Mammary epithelial cell (primary cell): ENCODE results near the gene RASSF4.

ENCODE experiments used
- EZH2 ChIP-seq: IDR thresholded peaks from 2 replicates; pipeline ENCODE4 v1.6.1; 2012; ENCODE audit warnings: low read length, inconsistent platforms, borderline replicate concordance
- TF ChIP-seq, protein P1 (sequence below), 2 donors: IDR thresholded peaks in 1 of 2; conservative IDR thresholded peaks in 1 of 2; 2 replicates each; pipeline ENCODE4 v1.5.1; 2011 to 2012; ENCODE audit warnings: inconsistent platforms in 2 of 2, low read length in 2 of 2, mild to moderate bottlenecking in 2 of 2, control low read depth in 1 of 2, low read depth in 1 of 2; ENCODE audit not compliant: insufficient read depth in 1 of 2; ENCODE audit errors: extremely low read depth in 1 of 2

- TF ChIP-seq, protein P1, sequence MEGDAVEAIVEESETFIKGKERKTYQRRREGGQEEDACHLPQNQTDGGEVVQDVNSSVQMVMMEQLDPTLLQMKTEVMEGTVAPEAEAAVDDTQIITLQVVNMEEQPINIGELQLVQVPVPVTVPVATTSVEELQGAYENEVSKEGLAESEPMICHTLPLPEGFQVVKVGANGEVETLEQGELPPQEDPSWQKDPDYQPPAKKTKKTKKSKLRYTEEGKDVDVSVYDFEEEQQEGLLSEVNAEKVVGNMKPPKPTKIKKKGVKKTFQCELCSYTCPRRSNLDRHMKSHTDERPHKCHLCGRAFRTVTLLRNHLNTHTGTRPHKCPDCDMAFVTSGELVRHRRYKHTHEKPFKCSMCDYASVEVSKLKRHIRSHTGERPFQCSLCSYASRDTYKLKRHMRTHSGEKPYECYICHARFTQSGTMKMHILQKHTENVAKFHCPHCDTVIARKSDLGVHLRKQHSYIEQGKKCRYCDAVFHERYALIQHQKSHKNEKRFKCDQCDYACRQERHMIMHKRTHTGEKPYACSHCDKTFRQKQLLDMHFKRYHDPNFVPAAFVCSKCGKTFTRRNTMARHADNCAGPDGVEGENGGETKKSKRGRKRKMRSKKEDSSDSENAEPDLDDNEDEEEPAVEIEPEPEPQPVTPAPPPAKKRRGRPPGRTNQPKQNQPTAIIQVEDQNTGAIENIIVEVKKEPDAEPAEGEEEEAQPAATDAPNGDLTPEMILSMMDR (conservative IDR thresholded peaks at IDR 0.05 in 1 of 2, IDR thresholded peaks at IDR 0.05 in 1 of 2; ENCODE audit: extremely low read depth in 1 of 2, insufficient read depth in 1 of 2, low read depth in 1 of 2, low read length in 2 of 2), result no peak
- no peak for TF ChIP-seq EZH2
Measured at GRCh38 chr10:44970812-44971395, 11.3 kb downstream of the RASSF4 start.
